K562 (cell line): ENCODE data around the gene ABAT. TPM values are rescaled to one million over a fixed set of nuclear protein-coding genes. Genes with fewer than 3 reads are reported as not detected.

Experiments used
- BCOR ChIP-seq: fragments of 450-650 bp; IDR thresholded peaks from 2 replicates; pipeline ENCODE4 v1.6.1; 2016
- ESRRB ChIP-seq: fragments of 250-450 bp; sonication (Bioruptor Pico); IDR thresholded peaks from 2 replicates; pipeline ENCODE4 v1.5.0; 2020; ENCODE audit warnings: mild to moderate bottlenecking, moderate library complexity, borderline replicate concordance
- HDAC2 ChIP-seq: fragments of 450-650 bp; IDR thresholded peaks from 2 replicates; pipeline ENCODE4 v1.6.1; 2016; ENCODE audit warnings: mild to moderate bottlenecking
- HNRNPL ChIP-seq: fragments of 200-400 bp; formaldehyde crosslinking; IDR thresholded peaks from 2 replicates; pipeline ENCODE4 v1.6.1; 2017; ENCODE audit warnings: low read depth, mild to moderate bottlenecking, low read length
- JUN ChIP-seq, 2 experiments: sonication (generic) in 1 of 2; formaldehyde crosslinking in 1 of 2; IDR thresholded peaks; 2 replicates each; pipeline versions ENCODE4 v1.6.1 to v1.8.0; 2012 to 2022; ENCODE audit warnings: borderline replicate concordance in 2 of 2, mild to moderate bottlenecking in 2 of 2, improper control_type of control experiment in 1 of 2, low read depth in 1 of 2, low read length in 1 of 2, missing genetic modification reagents in 1 of 2
- KAT2B ChIP-seq: IDR thresholded peaks from one replicate; pipeline ENCODE4 v1.6.1; 2012; ENCODE audit warnings: low read depth, mild to moderate bottlenecking, control low read depth, inconsistent platforms, low read length, moderate library complexity
- SREBF2 ChIP-seq: sonication (generic); formaldehyde crosslinking; IDR thresholded peaks from 2 replicates; pipeline ENCODE4 v1.4.0; 2020; ENCODE audit warnings: mild to moderate bottlenecking, missing genetic modification reagents
- TBP ChIP-seq: optimal IDR thresholded peaks from 2 replicates; pipeline ENCODE3; 2011; ENCODE audit warnings: low read depth, low read length, improper control_type of control experiment
- polyA plus RNA-seq, 8 experiments: library from polyadenylated mRNA; depleted of rRNA in 4 of 8; stranded (reverse) in 5 of 8; unstranded in 3 of 8; fragments of >200 nt; fragmentation: Nextera tagmentation in 2 of 8; fragmentation: Illumina TruSeq in 1 of 8; extraction: Ambion mirVana in 2 of 8; extraction: Trizol in 1 of 8; gene quantifications; 2 replicates each; pipeline versions ENCODE4 v1.2.1 to v1.2.3, GENCODE V29; 2011 to 2014; ENCODE audit warnings: inconsistent platforms in 1 of 8, missing spikeins in 1 of 8
- total RNA-seq, 7 experiments: library from RNA; depleted of rRNA in 6 of 7; stranded (reverse); fragments of >200 nt in 6 of 7; fragmentation: Illumina TruSeq in 2 of 7; extraction: Trizol in 2 of 7; gene quantifications; 2 replicates each; pipeline versions ENCODE4 v1.2.1 to v1.2.3, GENCODE V29; 2011 to 2021; ENCODE audit warnings: low replicate concordance in 1 of 7
- TF ChIP-seq, protein P1 (sequence below): fragments of 450-650 bp; IDR thresholded peaks from 2 replicates; pipeline ENCODE4 v1.6.1; 2017; ENCODE audit warnings: antibody characterized with exemption, mild to moderate bottlenecking
- TF ChIP-seq, protein P2 (sequence below): IDR thresholded peaks from 2 replicates; pipeline ENCODE4 v1.6.1; 2014; ENCODE audit warnings: antibody characterized with exemption
- TF ChIP-seq, protein P3 (sequence below): IDR thresholded peaks from 2 replicates; pipeline ENCODE4 v1.6.1; 2016; ENCODE audit warnings: missing genetic modification characterization, missing compliant biosample characterization
- TF ChIP-seq, protein P4 (sequence below): fragments of 250-450 bp; sonication (Bioruptor Pico); IDR thresholded peaks from 2 replicates; pipeline ENCODE4 v1.8.0; 2021; ENCODE audit warnings: moderate library complexity, mild to moderate bottlenecking, inconsistent platforms

Gene ABAT
- total and polyA plus RNA-seq, 9 of the 15 experiments (the other 6 are each of a cell fraction or from before 2014, with no cell fraction given), result 0.01 to 0.49 (median 0.10) TPM

DNA sequence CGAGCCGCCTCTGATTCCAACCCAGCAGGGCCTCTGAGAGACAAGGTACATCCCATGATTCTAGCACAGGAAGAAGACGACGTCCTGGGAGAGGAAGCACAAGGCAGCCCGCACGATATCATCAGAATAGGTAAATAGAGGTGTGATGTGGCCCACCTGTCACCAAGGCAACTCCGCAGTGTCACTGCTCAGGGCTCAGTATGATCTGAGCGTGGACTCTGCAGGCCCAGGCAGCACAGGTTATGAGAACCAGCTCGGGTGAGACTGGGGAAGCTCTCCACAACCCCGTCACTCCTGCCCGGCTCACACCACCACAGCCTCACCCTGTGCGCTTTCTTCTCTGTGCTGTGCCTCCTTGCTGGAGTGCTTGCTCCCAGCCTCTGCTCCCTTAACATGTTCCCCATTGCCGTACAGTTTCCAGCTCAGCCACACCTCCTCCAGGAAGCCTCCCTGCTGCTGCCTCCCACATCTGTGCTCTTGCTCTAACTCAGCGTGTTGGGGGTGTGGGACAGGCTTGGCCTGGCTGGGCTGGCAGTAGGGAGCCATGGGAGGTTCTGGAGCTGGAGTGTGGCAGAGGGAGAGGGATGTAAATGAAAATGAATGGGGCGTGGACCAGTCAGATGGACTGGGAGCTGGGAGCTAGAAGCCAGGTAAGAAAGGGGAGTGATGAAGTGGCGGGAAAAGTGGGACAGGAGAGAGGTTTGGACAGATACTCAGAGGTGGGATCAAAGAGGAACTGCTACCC, 45.3 kb upstream of the ABAT start (continued):
- TF ChIP-seq, protein P1, sequence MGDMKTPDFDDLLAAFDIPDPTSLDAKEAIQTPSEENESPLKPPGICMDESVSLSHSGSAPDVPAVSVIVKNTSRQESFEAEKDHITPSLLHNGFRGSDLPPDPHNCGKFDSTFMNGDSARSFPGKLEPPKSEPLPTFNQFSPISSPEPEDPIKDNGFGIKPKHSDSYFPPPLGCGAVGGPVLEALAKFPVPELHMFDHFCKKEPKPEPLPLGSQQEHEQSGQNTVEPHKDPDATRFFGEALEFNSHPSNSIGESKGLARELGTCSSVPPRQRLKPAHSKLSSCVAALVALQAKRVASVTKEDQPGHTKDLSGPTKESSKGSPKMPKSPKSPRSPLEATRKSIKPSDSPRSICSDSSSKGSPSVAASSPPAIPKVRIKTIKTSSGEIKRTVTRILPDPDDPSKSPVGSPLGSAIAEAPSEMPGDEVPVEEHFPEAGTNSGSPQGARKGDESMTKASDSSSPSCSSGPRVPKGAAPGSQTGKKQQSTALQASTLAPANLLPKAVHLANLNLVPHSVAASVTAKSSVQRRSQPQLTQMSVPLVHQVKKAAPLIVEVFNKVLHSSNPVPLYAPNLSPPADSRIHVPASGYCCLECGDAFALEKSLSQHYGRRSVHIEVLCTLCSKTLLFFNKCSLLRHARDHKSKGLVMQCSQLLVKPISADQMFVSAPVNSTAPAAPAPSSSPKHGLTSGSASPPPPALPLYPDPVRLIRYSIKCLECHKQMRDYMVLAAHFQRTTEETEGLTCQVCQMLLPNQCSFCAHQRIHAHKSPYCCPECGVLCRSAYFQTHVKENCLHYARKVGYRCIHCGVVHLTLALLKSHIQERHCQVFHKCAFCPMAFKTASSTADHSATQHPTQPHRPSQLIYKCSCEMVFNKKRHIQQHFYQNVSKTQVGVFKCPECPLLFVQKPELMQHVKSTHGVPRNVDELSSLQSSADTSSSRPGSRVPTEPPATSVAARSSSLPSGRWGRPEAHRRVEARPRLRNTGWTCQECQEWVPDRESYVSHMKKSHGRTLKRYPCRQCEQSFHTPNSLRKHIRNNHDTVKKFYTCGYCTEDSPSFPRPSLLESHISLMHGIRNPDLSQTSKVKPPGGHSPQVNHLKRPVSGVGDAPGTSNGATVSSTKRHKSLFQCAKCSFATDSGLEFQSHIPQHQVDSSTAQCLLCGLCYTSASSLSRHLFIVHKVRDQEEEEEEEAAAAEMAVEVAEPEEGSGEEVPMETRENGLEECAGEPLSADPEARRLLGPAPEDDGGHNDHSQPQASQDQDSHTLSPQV, result no peak
- TF ChIP-seq JUN (IDR thresholded peaks at IDR 0.05; ENCODE audit: borderline replicate concordance, low read depth, low read length), result no peak
- TF ChIP-seq JUN (CRISPR knock-in tag; IDR thresholded peaks at IDR 0.05; ENCODE audit: borderline replicate concordance), result no peak
- TF ChIP-seq BCOR, result 0 out of 2 replicates have a peak, but pooled peaks have one; percentile 58
- TF ChIP-seq, protein P2, sequence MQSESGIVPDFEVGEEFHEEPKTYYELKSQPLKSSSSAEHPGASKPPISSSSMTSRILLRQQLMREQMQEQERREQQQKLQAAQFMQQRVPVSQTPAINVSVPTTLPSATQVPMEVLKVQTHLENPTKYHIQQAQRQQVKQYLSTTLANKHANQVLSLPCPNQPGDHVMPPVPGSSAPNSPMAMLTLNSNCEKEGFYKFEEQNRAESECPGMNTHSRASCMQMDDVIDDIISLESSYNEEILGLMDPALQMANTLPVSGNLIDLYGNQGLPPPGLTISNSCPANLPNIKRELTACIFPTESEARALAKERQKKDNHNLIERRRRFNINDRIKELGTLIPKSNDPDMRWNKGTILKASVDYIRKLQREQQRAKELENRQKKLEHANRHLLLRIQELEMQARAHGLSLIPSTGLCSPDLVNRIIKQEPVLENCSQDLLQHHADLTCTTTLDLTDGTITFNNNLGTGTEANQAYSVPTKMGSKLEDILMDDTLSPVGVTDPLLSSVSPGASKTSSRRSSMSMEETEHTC, result no peak
- TF ChIP-seq KAT2B, result no peak
- TF ChIP-seq TBP, result no peak
- TF ChIP-seq, protein P3, sequence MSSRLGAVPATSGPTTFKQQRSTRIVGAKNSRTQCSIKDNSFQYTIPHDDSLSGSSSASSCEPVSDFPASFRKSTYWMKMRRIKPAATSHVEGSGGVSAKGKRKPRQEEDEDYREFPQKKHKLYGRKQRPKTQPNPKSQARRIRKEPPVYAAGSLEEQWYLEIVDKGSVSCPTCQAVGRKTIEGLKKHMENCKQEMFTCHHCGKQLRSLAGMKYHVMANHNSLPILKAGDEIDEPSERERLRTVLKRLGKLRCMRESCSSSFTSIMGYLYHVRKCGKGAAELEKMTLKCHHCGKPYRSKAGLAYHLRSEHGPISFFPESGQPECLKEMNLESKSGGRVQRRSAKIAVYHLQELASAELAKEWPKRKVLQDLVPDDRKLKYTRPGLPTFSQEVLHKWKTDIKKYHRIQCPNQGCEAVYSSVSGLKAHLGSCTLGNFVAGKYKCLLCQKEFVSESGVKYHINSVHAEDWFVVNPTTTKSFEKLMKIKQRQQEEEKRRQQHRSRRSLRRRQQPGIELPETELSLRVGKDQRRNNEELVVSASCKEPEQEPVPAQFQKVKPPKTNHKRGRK (tag), result no peak
- no peak for TF ChIP-seq ESRRB (CRISPR knock-in tag)
- TF ChIP-seq SREBF2 (CRISPR knock-in tag), result no peak
- TF ChIP-seq HDAC2, result no peak
- TF ChIP-seq, protein P4, sequence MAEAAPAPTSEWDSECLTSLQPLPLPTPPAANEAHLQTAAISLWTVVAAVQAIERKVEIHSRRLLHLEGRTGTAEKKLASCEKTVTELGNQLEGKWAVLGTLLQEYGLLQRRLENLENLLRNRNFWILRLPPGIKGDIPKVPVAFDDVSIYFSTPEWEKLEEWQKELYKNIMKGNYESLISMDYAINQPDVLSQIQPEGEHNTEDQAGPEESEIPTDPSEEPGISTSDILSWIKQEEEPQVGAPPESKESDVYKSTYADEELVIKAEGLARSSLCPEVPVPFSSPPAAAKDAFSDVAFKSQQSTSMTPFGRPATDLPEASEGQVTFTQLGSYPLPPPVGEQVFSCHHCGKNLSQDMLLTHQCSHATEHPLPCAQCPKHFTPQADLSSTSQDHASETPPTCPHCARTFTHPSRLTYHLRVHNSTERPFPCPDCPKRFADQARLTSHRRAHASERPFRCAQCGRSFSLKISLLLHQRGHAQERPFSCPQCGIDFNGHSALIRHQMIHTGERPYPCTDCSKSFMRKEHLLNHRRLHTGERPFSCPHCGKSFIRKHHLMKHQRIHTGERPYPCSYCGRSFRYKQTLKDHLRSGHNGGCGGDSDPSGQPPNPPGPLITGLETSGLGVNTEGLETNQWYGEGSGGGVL, result no peak
- no peak for TF ChIP-seq HNRNPL
